Natural killer cell (primary cell): Measurements from ENCODE around the gene ISLR2. TPM values are rescaled to one million over a fixed set of nuclear protein-coding genes. Genes with fewer than 3 reads are reported as not detected.

Experiments used
- ATAC-seq, 3 donors: fragments of 150-1000 bp in 2 of 3; fragments of 200-7000 bp in 1 of 3; cut with Tn5 transposase; 1 replicate in 1 of 3; 2 replicates in 2 of 3; pipeline ENCODE4 v1.10.0; 2021; ENCODE audit warnings: mild to moderate bottlenecking in 2 of 3, moderate library complexity in 2 of 3
- DNase-seq, 2 donors: peaks; one replicate each; pipeline versions ENCODE4 v3.0.0 to v3.0.0-alpha.2; 2013 to 2021; ENCODE audit warnings: mixed read lengths in 1 of 2
- H3K27ac ChIP-seq: one replicate; pipeline ENCODE4 v1.5.1; 2013; ENCODE audit warnings: mild to moderate bottlenecking, low read length
- H3K27me3 ChIP-seq: one replicate; pipeline ENCODE4 v1.6.1; 2013; ENCODE audit warnings: low read length; ENCODE audit not compliant: control insufficient read depth, insufficient read depth
- H3K36me3 ChIP-seq: one replicate; pipeline ENCODE4 v1.6.1; 2013; ENCODE audit warnings: low read length; ENCODE audit not compliant: control insufficient read depth, insufficient read depth
- H3K4me1 ChIP-seq: one replicate; pipeline ENCODE4 v1.6.1; 2013; ENCODE audit warnings: low read length; ENCODE audit not compliant: control insufficient read depth, insufficient read depth
- H3K4me3 ChIP-seq: one replicate; pipeline ENCODE4 v1.5.1; 2013; ENCODE audit warnings: low read length
- H3K9me3 ChIP-seq: one replicate; pipeline ENCODE4 v1.6.1; 2013; ENCODE audit warnings: low read length; ENCODE audit not compliant: control insufficient read depth, insufficient read depth
- H3K27ac Mint-ChIP-seq, 2 donors: one replicate each; pipeline ENCODE4 v1.8.0; 2022; ENCODE audit warnings: mild to moderate bottlenecking in 2 of 2, mixed read lengths in 2 of 2, moderate library complexity in 1 of 2
- H3K27me3 Mint-ChIP-seq, 2 donors: one replicate each; pipeline ENCODE4 v1.8.0; 2022; ENCODE audit warnings: low read depth in 2 of 2, mixed read lengths in 2 of 2
- H3K36me3 Mint-ChIP-seq: one replicate; pipeline ENCODE4 v1.8.0; 2022; ENCODE audit warnings: mixed read lengths
- H3K4me1 Mint-ChIP-seq, 2 donors: one replicate each; pipeline ENCODE4 v1.8.0; 2022; ENCODE audit warnings: mixed read lengths in 2 of 2
- H3K4me3 Mint-ChIP-seq: one replicate; pipeline ENCODE4 v1.8.0; 2022; ENCODE audit warnings: mild to moderate bottlenecking, moderate library complexity, mixed read lengths
- H3K9me3 Mint-ChIP-seq, 2 donors: one replicate each; pipeline ENCODE4 v1.8.0; 2022; ENCODE audit warnings: mixed read lengths in 2 of 2
- CTCF ChIP-seq: fragments of 200-600 bp; IDR thresholded peaks from one replicate; pipeline ENCODE4 v1.8.0; 2022; ENCODE audit warnings: antibody characterized with exemption
- WGBS: methylation state at CpG from one replicate; pipeline ENCODE4 v1.1.7; 2013; ENCODE audit warnings: missing lambda C conversion rate; ENCODE audit not compliant: insufficient coverage; 5-methylcytosine and 5-hydroxymethylcytosine counted together
- intact Hi-C: fragments of 100-400 bp; cut with micrococcal nuclease; formaldehyde crosslinking; loops from one replicate; pipeline ENCODE4 v1.14.2; 2022
- total RNA-seq, 4 donors: library from RNA; stranded (reverse); fragments of 120-200 nt in 1 of 4; gene quantifications; one replicate each; pipeline versions ENCODE4 v1.2.3 to v1.2.4, GENCODE V29; 2013 to 2022

ISLR2 gene
- total RNA-seq, 3 donors from 2014 or later (not counting 1 experiment from before 2014, with no cell fraction given): not detected

GRCh38 chr15:74172701-74173379 lies 42.5 kb downstream of the ISLR2 start:
- H3K27me3 ChIP-seq: no peaks in the 10 kb centered on the region
- WGBS: 88% methylated on average over 13 of the region's 13 CpGs
- H3K27ac ChIP-seq: no peak overlapping the region
- no peaks in the 10 kb centered on the region for H3K4me1 ChIP-seq
- Mint-ChIP-seq H3K4me1 (no peaks in the 10 kb centered on the region), H3K36me3 (no peaks in the 10 kb centered on the region), H3K27ac (no peak overlapping the region), H3K27me3 (peaks cover 5 to 10% of the 10 kb centered on the region in 2 donors), H3K9me3 (no peaks in the 10 kb centered on the region), H3K4me3 (no peak overlapping the region)
- H3K4me3 ChIP-seq: no peak overlapping the region
- no peaks in the 10 kb centered on the region for H3K36me3 ChIP-seq
- DNase-seq (no peak), ATAC-seq (no peak)
- no peaks in the 10 kb centered on the region for H3K9me3 ChIP-seq
- no peak for TF ChIP-seq CTCF
- intact Hi-C loops: no loop called here

DNA sequence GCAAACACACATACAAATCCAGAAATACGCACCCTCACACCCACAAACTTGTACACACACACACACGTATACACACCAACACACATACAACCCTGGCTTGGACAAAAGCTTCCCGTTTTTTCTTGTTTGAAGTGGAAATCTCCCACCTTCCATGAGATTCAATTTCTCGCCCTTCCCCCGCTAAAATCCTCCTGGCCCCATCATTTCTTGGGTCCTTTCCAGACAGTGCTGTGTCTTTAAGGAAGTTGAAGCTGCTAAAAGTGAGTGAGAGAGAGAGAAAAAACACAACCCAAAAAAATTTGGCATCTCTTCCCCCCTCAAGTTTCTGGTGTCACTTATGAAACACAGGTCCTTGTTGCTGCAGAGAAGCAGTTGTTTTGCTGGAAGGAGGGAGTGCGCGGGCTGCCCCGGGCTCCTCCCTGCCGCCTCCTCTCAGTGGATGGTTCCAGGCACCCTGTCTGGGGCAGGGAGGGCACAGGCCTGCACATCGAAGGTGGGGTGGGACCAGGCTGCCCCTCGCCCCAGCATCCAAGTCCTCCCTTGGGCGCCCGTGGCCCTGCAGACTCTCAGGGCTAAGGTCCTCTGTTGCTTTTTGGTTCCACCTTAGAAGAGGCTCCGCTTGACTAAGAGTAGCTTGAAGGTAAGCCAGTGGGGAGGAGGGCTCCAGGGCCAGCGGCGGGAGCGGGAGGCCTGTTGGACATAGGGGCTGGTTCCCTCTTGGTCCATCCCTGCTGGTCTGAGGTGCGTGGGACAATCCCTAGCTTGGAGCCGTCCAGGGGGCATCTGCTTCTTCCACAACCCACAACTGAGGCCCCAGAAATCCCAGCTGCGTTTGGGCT lies 43.2 kb downstream of the ISLR2 start, which contains the start of gene ISLR:
TSS of gene ISLR (plus strand) at position 331 of the 839 bp plus-strand sequence. CDS start 1,149 bp downstream, outside the sequence.
- intact Hi-C loops: no loop called here
- WGBS: 72% methylated on average over 18 of the region's 20 CpGs
- Mint-ChIP-seq H3K4me1 (no peaks in the 10 kb centered on the region), H3K27ac (no peak within 1 kb of the TSS), H3K36me3 (no peaks in the 10 kb centered on the region), H3K4me3 (no peak within 1 kb of the TSS), H3K27me3 (peaks cover 5 to 7% of the 10 kb centered on the region in 2 donors), H3K9me3 (no peaks in the 10 kb centered on the region)
- no peak within 1 kb of the TSS for H3K27ac ChIP-seq
- no peaks in the 10 kb centered on the region for H3K36me3 ChIP-seq
- TF ChIP-seq CTCF: no peak
- no peaks in the 10 kb centered on the region for H3K4me1 ChIP-seq
- H3K27me3 ChIP-seq: no peaks in the 10 kb centered on the region
- no peak within 1 kb of the TSS for H3K4me3 ChIP-seq
- DNase-seq (no peak), ATAC-seq (no peak)
- no peaks in the 10 kb centered on the region for H3K9me3 ChIP-seq

DNA sequence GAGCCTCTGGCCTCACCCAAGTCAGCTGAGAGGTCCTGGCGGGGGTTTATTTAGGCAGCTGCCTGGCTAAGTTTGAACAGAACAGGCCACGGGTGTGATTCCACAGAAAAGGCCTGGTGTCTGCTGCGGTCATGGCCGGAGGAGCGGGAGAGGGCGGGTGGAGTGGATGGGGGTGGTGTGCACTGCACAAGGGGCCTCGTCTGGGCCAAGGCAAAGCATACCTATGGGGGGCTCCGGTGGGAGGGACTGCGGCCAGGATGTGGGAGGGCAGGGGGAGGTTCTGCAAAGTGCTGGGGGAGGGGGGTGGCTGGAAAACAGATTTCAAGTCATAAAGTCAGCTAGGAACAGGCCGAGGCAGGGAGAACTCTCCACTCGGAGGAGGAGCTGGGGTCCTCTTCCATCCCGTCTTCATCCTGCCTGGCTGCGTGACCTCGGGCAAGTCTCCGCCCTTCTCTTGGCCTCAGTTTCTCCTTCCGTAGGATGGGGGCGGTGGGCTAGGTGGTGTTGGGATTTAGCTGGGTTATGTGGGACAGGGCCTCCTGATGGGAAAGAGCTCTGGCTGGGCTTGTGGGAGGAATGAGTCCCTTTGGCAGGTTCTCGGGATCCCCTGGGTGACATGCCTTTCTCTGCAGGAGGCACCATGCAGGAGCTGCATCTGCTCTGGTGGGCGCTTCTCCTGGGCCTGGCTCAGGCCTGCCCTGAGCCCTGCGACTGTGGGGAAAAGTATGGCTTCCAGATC lies 44.0 kb downstream of the ISLR2 start:
- H3K27me3 ChIP-seq: no peaks in the 10 kb centered on the region
- intact Hi-C loops: no loop called here
- Mint-ChIP-seq H3K9me3 (no peaks in the 10 kb centered on the region), H3K4me3 (no peak overlapping the region), H3K27me3 (peaks cover 0 to 5% of the 10 kb centered on the region in 2 donors), H3K36me3 (no peaks in the 10 kb centered on the region), H3K27ac (no peak overlapping the region), H3K4me1 (no peaks in the 10 kb centered on the region)
- H3K27ac ChIP-seq: no peak overlapping the region
- DNase-seq: no peak
- no peaks in the 10 kb centered on the region for H3K36me3 ChIP-seq
- H3K4me1 ChIP-seq: no peaks in the 10 kb centered on the region
- 90% methylated on average over 20 of the region's 20 CpGs for WGBS
- no peak overlapping the region for H3K4me3 ChIP-seq
- ATAC-seq: no peak
- no peak for TF ChIP-seq CTCF
- H3K9me3 ChIP-seq: no peaks in the 10 kb centered on the region
